ENCODE measurements around the gene ALDH1L1.

The ALDH1L1 gene

GRCh38 chr3:126121632-126122031 is 58.8 kb downstream of the ALDH1L1 start:
- H3K4me3 ChIP-seq (ENCODE audit: low read depth, low read length), result no peak overlapping the region
- DNase-seq (ENCODE audit: low read depth), result no peak
- TF ChIP-seq, protein P1, sequence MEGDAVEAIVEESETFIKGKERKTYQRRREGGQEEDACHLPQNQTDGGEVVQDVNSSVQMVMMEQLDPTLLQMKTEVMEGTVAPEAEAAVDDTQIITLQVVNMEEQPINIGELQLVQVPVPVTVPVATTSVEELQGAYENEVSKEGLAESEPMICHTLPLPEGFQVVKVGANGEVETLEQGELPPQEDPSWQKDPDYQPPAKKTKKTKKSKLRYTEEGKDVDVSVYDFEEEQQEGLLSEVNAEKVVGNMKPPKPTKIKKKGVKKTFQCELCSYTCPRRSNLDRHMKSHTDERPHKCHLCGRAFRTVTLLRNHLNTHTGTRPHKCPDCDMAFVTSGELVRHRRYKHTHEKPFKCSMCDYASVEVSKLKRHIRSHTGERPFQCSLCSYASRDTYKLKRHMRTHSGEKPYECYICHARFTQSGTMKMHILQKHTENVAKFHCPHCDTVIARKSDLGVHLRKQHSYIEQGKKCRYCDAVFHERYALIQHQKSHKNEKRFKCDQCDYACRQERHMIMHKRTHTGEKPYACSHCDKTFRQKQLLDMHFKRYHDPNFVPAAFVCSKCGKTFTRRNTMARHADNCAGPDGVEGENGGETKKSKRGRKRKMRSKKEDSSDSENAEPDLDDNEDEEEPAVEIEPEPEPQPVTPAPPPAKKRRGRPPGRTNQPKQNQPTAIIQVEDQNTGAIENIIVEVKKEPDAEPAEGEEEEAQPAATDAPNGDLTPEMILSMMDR (IDR thresholded peaks at IDR 0.05; ENCODE audit: control insufficient read depth, extremely low read depth, insufficient read depth), result no peak

DNA sequence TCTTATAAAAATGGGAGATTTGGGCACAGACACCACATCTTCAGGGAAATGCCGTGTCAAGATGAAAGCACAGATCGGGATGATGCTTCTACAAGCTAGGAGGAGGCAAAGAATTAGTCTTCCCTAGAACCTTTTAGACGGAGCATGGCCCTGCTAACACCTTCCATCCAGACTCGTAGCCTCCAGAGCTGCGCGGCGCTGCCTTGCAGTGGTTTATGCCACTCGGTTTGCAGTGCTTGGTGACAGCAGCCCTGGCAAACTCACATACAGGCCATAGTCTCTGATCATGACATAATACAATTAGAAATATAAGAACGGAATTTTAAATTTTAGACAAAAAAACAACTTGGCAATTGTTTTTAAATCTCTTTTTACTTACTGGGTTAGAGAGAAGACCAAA is 59.3 kb downstream of the ALDH1L1 start:
- TF ChIP-seq, protein P1 (IDR thresholded peaks at IDR 0.05; ENCODE audit: control insufficient read depth, extremely low read depth, insufficient read depth), result no peak
- H3K4me3 ChIP-seq (ENCODE audit: low read depth, low read length), result no peak overlapping the region
- DNase-seq (ENCODE audit: low read depth), result no peak

DNA sequence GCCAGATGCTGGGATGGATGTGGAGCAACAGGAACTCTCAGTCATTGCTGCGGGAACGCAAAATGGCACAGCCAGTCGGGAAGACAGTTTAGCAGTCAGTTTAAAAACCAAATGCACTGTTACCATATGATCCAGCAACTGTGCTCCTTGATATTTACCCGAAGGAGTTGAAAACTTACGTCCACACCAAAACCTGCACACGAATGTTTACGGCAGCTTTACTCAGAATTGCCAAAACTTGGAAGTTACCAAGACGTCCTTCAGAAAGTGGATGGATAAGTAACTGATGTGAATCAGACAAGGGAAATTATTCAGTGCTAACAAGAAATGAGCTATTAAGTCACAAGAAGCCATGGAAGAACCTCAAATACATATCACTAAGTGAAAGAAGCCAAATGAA is 60.4 kb downstream of the ALDH1L1 start:
- TF ChIP-seq, protein P1 (IDR thresholded peaks at IDR 0.05; ENCODE audit: control insufficient read depth, extremely low read depth, insufficient read depth), result no peak
- DNase-seq (ENCODE audit: low read depth), result no peak
- H3K4me3 ChIP-seq (ENCODE audit: low read depth, low read length), result no peak overlapping the region

DNA sequence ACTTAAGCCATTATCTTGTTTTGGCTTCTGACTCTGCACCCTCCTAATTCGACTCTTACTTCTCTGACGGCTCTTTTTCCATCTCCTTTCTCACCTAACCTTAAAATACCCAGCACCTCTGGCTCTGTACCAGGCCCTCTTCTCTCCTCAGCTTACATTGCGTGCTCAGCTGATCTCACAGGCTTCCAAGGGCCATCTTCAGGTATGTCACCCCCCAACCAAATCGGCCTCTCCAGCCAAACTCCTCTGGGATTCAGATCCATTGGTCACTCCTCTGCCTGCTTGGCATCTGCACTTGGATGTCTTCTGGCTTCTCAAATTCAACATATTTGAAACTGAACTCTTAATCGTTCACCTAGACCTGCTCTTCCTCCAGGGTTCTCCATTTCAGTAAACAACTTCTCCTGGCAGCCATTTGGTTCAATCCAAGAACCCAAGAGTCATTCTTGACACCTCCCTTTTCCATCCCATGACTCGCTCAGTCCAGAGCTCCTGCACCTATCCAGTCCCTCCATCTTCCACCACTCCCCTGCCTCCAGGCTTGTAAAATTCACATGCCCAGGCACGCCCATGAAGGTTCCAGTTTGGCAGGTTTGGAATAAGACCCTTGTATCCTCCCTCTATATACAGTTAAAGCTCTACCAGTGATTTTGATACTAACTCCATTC is 61.2 kb downstream of the ALDH1L1 start:
- TF ChIP-seq, protein P1 (IDR thresholded peaks at IDR 0.05; ENCODE audit: control insufficient read depth, extremely low read depth, insufficient read depth), result no peak
- peak; percentile 28 for DNase-seq (ENCODE audit: low read depth)

GRCh38 chr3:126118591-126118990 is 61.8 kb downstream of the ALDH1L1 start:
- TF ChIP-seq, protein P1 (IDR thresholded peaks at IDR 0.05; ENCODE audit: control insufficient read depth, extremely low read depth, insufficient read depth), result no peak
- DNase-seq (ENCODE audit: low read depth), result no peak

More for the DNA sequence above, 61.2 kb downstream of the ALDH1L1 start:
- no peak overlapping the region for H3K4me3 ChIP-seq (ENCODE audit: low read depth, low read length)

DNA sequence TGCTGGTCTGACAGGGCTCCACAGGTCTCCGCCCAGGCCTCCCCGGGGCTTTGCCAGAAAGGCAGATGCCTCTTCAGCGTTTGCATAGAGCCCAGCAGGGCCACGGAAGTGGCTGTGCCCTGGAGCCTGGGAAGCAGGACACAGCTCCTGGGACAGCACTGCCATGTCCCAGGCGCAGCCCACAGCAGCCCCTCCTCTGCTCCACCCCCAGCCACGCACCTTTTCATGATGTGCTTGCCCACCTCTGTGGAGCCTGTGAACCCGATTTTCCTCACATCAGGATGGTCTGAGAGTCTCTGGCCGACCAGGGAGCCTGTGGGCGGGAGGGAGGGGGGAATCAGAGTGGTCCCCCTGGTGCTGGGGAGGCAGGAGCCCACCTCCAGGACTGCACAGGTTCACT is 62.6 kb downstream of the ALDH1L1 start:
- H3K4me3 ChIP-seq (ENCODE audit: low read depth, low read length), result no peak overlapping the region
- TF ChIP-seq, protein P1 (IDR thresholded peaks at IDR 0.05; ENCODE audit: control insufficient read depth, extremely low read depth, insufficient read depth), result no peak
- DNase-seq (ENCODE audit: low read depth), result no peak

More at GRCh38 chr3:126118591-126118990, 61.8 kb downstream of the ALDH1L1 start:
- H3K4me3 ChIP-seq (ENCODE audit: low read depth, low read length), result no peak overlapping the region

DNA sequence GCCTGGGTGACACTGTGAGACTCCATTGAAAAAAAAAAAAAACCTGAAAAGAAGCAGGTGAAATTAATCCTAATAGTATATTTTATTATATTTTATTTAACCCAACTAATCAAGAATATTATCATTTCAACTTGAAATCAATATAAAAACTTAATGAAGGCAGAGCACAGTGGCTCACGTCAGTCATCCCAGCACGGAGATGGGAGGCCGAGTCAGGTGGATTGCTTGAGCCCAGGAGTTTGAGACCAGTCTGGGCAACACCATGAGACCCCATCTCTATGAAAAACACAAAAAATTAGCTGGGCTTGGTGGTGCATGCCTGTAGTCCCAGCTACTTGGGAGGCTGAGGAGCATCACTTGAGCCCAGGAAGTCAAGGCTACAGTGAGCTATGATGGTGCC is 63.2 kb downstream of the ALDH1L1 start:
- H3K4me3 ChIP-seq (ENCODE audit: low read depth, low read length), result no peak overlapping the region
- TF ChIP-seq, protein P1 (IDR thresholded peaks at IDR 0.05; ENCODE audit: control insufficient read depth, extremely low read depth, insufficient read depth), result no peak
- DNase-seq (ENCODE audit: low read depth), result no peak

All from LNCaP clone FGC (cell line).